ENCODE data around the gene FBLN1. TPM values are rescaled to one million over a fixed set of nuclear protein-coding genes. Genes with fewer than 3 reads are reported as not detected.
A peak's percentile ranks its signal among the peaks of the same experiment; 100 is the strongest.

Gene FBLN1
- total and polyA plus RNA-seq, 2 of the 8 experiments (the other 6 are each of a cell fraction or from before 2014, with no cell fraction given), result 159 to 168 TPM

DNA sequence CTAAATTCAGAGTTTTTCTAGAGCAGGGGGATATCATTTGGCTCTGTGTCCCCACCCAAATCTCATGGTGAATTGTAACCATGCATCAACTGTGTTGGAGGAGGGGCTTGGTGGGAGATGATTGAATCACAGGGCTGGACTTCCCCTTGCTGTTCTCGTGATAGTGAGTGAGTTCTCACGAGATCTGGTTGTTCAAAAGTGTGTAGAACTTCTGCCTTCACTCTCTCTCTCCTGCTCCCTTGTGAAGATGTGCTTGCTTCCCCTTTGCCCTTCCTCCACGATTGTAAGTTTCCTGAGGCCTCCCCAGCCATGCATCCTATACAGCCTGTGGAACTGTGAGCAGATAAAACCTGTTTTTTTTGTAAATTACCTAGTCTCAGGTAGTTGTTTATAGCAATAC lies 22.0 kb upstream of the FBLN1 start (continued):
- TF ChIP-seq, protein P1, sequence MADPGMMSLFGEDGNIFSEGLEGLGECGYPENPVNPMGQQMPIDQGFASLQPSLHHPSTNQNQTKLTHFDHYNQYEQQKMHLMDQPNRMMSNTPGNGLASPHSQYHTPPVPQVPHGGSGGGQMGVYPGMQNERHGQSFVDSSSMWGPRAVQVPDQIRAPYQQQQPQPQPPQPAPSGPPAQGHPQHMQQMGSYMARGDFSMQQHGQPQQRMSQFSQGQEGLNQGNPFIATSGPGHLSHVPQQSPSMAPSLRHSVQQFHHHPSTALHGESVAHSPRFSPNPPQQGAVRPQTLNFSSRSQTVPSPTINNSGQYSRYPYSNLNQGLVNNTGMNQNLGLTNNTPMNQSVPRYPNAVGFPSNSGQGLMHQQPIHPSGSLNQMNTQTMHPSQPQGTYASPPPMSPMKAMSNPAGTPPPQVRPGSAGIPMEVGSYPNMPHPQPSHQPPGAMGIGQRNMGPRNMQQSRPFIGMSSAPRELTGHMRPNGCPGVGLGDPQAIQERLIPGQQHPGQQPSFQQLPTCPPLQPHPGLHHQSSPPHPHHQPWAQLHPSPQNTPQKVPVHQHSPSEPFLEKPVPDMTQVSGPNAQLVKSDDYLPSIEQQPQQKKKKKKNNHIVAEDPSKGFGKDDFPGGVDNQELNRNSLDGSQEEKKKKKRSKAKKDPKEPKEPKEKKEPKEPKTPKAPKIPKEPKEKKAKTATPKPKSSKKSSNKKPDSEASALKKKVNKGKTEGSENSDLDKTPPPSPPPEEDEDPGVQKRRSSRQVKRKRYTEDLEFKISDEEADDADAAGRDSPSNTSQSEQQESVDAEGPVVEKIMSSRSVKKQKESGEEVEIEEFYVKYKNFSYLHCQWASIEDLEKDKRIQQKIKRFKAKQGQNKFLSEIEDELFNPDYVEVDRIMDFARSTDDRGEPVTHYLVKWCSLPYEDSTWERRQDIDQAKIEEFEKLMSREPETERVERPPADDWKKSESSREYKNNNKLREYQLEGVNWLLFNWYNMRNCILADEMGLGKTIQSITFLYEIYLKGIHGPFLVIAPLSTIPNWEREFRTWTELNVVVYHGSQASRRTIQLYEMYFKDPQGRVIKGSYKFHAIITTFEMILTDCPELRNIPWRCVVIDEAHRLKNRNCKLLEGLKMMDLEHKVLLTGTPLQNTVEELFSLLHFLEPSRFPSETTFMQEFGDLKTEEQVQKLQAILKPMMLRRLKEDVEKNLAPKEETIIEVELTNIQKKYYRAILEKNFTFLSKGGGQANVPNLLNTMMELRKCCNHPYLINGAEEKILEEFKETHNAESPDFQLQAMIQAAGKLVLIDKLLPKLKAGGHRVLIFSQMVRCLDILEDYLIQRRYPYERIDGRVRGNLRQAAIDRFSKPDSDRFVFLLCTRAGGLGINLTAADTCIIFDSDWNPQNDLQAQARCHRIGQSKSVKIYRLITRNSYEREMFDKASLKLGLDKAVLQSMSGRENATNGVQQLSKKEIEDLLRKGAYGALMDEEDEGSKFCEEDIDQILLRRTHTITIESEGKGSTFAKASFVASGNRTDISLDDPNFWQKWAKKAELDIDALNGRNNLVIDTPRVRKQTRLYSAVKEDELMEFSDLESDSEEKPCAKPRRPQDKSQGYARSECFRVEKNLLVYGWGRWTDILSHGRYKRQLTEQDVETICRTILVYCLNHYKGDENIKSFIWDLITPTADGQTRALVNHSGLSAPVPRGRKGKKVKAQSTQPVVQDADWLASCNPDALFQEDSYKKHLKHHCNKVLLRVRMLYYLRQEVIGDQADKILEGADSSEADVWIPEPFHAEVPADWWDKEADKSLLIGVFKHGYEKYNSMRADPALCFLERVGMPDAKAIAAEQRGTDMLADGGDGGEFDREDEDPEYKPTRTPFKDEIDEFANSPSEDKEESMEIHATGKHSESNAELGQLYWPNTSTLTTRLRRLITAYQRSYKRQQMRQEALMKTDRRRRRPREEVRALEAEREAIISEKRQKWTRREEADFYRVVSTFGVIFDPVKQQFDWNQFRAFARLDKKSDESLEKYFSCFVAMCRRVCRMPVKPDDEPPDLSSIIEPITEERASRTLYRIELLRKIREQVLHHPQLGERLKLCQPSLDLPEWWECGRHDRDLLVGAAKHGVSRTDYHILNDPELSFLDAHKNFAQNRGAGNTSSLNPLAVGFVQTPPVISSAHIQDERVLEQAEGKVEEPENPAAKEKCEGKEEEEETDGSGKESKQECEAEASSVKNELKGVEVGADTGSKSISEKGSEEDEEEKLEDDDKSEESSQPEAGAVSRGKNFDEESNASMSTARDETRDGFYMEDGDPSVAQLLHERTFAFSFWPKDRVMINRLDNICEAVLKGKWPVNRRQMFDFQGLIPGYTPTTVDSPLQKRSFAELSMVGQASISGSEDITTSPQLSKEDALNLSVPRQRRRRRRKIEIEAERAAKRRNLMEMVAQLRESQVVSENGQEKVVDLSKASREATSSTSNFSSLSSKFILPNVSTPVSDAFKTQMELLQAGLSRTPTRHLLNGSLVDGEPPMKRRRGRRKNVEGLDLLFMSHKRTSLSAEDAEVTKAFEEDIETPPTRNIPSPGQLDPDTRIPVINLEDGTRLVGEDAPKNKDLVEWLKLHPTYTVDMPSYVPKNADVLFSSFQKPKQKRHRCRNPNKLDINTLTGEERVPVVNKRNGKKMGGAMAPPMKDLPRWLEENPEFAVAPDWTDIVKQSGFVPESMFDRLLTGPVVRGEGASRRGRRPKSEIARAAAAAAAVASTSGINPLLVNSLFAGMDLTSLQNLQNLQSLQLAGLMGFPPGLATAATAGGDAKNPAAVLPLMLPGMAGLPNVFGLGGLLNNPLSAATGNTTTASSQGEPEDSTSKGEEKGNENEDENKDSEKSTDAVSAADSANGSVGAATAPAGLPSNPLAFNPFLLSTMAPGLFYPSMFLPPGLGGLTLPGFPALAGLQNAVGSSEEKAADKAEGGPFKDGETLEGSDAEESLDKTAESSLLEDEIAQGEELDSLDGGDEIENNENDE (IDR thresholded peaks at IDR 0.05; ENCODE audit: insufficient replicate concordance, low read length), result no peak
- TF ChIP-seq CHD1 (IDR thresholded peaks at IDR 0.05; ENCODE audit: low read depth, low read length) (no peak), SP4 (IDR thresholded peaks at IDR 0.05; ENCODE audit: low read length) (no peak), CHD2 (IDR thresholded peaks at IDR 0.05; ENCODE audit: low read length) (0 out of 2 replicates have a peak, but pooled peaks have one; percentile 21), JUN (IDR thresholded peaks at IDR 0.05; ENCODE audit: low read depth, low read length) (no peak), HDAC6 (IDR thresholded peaks at IDR 0.05; ENCODE audit: low read depth, low read length) (no peak), SP1 (IDR thresholded peaks at IDR 0.05; ENCODE audit: low read depth, low read length) (no peak)

Data from H1 (cell line).